HEK293 (cell line): ENCODE measurements around the gene INHBA.

Experiments
- CTCF ChIA-PET: fragments of 350-600 bp; formaldehyde crosslinking; extraction: SDS; loops from one replicate; lab custom pipeline; 2021; ENCODE audit warnings: antibody characterized with exemption; lab: Yijun Ruan, JAX
- POLR2A ChIA-PET: fragments of 300-600 bp; formaldehyde crosslinking; extraction: SDS; loops from one replicate; lab custom pipeline; 2020; ENCODE audit warnings: antibody characterized with exemption, inconsistent platforms; lab: Yijun Ruan, JAX
- H3K27ac ChIP-seq: fragments of 200-500 bp; sonication (Bioruptor generic); 2 replicates; pipeline ENCODE4 v1.5.1; 2014; ENCODE audit warnings: low read depth, low read length, control low read depth, inconsistent platforms; ENCODE audit errors: extremely low read depth
- H3K36me3 ChIP-seq, 2 experiments: fragments of 200-500 bp in 1 of 2; sonication (Bioruptor generic) in 1 of 2; 1 replicate in 1 of 2; 2 replicates in 1 of 2; pipeline ENCODE4 v1.5.1; 2014 to 2017; ENCODE audit warnings: inconsistent platforms in 2 of 2, low read length in 2 of 2; ENCODE audit not compliant: control insufficient read depth in 2 of 2, insufficient read depth in 1 of 2
- H3K4me1 ChIP-seq: fragments of 200-500 bp; sonication (Bioruptor generic); 2 replicates; pipeline ENCODE4 v1.5.1; 2014; ENCODE audit warnings: mild to moderate bottlenecking, low read length, inconsistent platforms; ENCODE audit not compliant: control insufficient read depth, insufficient read depth
- H3K4me3 ChIP-seq: 2 replicates; pipeline ENCODE4 v1.5.1; 2011; ENCODE audit warnings: low read depth, mild to moderate bottlenecking, control low read depth, low read length, moderate library complexity
- H3K9me3 ChIP-seq: fragments of 200-500 bp; sonication (Bioruptor generic); 2 replicates; pipeline ENCODE4 v1.5.1; 2014; ENCODE audit warnings: low read depth, low read length, inconsistent platforms; ENCODE audit not compliant: control insufficient read depth, insufficient read depth
- KLF8 ChIP-seq: fragments of 450-650 bp; formaldehyde crosslinking; IDR thresholded peaks from 2 replicates; pipeline ENCODE4 v1.5.1; 2016; ENCODE audit warnings: missing biosample characterization, missing genetic modification characterization
- OSR2 ChIP-seq: fragments of 450-650 bp; formaldehyde crosslinking; IDR thresholded peaks from 2 replicates; pipeline ENCODE4 v1.5.1; 2016; ENCODE audit warnings: missing biosample characterization, missing genetic modification characterization
- SALL2 ChIP-seq: fragments of 450-650 bp; formaldehyde crosslinking; IDR thresholded peaks from 2 replicates; pipeline ENCODE4 v1.5.0; 2017; ENCODE audit warnings: missing biosample characterization, mild to moderate bottlenecking, missing genetic modification characterization, borderline replicate concordance
- SCRT2 ChIP-seq: fragments of 450-650 bp; formaldehyde crosslinking; IDR thresholded peaks from 2 replicates; pipeline ENCODE4 v1.5.1; 2016; ENCODE audit warnings: missing biosample characterization, missing genetic modification characterization
- SETDB1 ChIP-seq: IDR thresholded peaks from one replicate; pipeline ENCODE4 v1.6.1; 2017; ENCODE audit warnings: mild to moderate bottlenecking, low read length, moderate library complexity, mixed read lengths; ENCODE audit not compliant: insufficient read length
- SP2 ChIP-seq: fragments of 450-650 bp; formaldehyde crosslinking; IDR thresholded peaks from 2 replicates; pipeline ENCODE4 v1.5.1; 2016; ENCODE audit warnings: missing biosample characterization, missing genetic modification characterization
- ZBTB21 ChIP-seq: fragments of 450-650 bp; formaldehyde crosslinking; IDR thresholded peaks from 2 replicates; pipeline ENCODE4 v1.5.1; 2017; ENCODE audit warnings: missing biosample characterization, missing genetic modification characterization
- ZNF221 ChIP-seq: fragments of 450-650 bp; formaldehyde crosslinking; IDR thresholded peaks from 2 replicates; pipeline ENCODE4 v1.5.1; 2017; ENCODE audit warnings: missing biosample characterization, missing genetic modification characterization, borderline replicate concordance
- ZNF366 ChIP-seq: fragments of 450-650 bp; formaldehyde crosslinking; conservative IDR thresholded peaks from 2 replicates; pipeline ENCODE4 v1.5.1; 2016; ENCODE audit warnings: missing biosample characterization, missing genetic modification characterization
- ZNF629 ChIP-seq: fragments of 450-650 bp; formaldehyde crosslinking; IDR thresholded peaks from 2 replicates; pipeline ENCODE4 v1.5.1; 2017; ENCODE audit warnings: missing biosample characterization, missing genetic modification characterization
- TF ChIP-seq, protein P1 (sequence below): fragments of 450-650 bp; formaldehyde crosslinking; IDR thresholded peaks from 2 replicates; pipeline ENCODE4 v1.5.1; 2016; ENCODE audit warnings: missing biosample characterization, missing genetic modification characterization, borderline replicate concordance
- TF ChIP-seq, protein P2 (sequence below): fragments of 450-650 bp; formaldehyde crosslinking; IDR thresholded peaks from 2 replicates; pipeline ENCODE4 v1.5.1; 2017; ENCODE audit warnings: missing biosample characterization, missing genetic modification characterization
- TF ChIP-seq, protein P3 (sequence below): fragments of 450-650 bp; formaldehyde crosslinking; IDR thresholded peaks from 2 replicates; pipeline ENCODE4 v1.5.1; 2016; ENCODE audit warnings: missing biosample characterization, missing genetic modification characterization
- TF ChIP-seq, protein P4 (sequence below): fragments of 450-650 bp; formaldehyde crosslinking; IDR thresholded peaks from 2 replicates; pipeline ENCODE4 v1.5.1; 2016; ENCODE audit warnings: missing biosample characterization, missing genetic modification characterization

Gene INHBA

DNA sequence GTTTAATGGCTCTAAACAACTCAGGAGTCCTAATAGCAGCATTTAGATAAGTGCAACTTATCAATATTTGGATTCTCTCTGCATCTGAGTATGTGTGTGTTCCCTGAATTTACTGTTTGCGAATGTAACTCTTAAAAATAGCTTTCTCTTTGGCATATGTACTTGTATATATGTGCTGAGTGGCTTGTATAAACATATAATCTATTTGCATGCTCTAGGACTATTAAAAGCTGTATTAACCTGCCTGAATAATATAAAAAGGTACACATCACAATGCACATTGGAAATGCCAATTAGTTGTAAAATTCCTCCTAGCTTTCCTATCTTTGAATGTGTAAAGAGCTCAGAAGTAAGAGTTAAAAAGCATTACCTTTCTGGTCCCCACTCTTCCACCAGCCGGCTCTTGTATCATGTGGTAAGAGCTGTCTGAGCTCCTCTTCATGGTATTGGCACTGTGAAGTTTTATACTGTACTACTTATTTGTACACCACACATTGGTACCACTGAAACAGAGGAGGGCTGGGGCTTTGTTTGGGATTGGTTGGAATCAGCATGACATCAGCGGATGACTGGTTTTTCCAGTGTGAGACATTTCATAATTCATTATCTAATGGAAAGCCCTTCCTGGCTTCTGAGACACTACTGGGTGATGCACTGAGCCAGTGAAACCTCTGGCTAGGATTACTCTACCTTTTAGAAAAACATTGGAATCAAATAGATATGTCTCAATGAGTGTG is at the start of gene INHBA:
TSS of gene INHBA (minus strand) at position 456 of the 737 bp plus-strand sequence. CDS start 2,716 bp downstream, outside the sequence.
- H3K9me3 ChIP-seq: no peaks in the 10 kb centered on the region
- CTCF ChIA-PET: interaction anchor here (0.5 to 2.5 kb wide), 4 partner anchors 9 to 1467 kb away, joined by 3 to 15 read pairs (median 3); no protein-coding TSS in a partner anchor
- TF ChIP-seq, protein P1, sequence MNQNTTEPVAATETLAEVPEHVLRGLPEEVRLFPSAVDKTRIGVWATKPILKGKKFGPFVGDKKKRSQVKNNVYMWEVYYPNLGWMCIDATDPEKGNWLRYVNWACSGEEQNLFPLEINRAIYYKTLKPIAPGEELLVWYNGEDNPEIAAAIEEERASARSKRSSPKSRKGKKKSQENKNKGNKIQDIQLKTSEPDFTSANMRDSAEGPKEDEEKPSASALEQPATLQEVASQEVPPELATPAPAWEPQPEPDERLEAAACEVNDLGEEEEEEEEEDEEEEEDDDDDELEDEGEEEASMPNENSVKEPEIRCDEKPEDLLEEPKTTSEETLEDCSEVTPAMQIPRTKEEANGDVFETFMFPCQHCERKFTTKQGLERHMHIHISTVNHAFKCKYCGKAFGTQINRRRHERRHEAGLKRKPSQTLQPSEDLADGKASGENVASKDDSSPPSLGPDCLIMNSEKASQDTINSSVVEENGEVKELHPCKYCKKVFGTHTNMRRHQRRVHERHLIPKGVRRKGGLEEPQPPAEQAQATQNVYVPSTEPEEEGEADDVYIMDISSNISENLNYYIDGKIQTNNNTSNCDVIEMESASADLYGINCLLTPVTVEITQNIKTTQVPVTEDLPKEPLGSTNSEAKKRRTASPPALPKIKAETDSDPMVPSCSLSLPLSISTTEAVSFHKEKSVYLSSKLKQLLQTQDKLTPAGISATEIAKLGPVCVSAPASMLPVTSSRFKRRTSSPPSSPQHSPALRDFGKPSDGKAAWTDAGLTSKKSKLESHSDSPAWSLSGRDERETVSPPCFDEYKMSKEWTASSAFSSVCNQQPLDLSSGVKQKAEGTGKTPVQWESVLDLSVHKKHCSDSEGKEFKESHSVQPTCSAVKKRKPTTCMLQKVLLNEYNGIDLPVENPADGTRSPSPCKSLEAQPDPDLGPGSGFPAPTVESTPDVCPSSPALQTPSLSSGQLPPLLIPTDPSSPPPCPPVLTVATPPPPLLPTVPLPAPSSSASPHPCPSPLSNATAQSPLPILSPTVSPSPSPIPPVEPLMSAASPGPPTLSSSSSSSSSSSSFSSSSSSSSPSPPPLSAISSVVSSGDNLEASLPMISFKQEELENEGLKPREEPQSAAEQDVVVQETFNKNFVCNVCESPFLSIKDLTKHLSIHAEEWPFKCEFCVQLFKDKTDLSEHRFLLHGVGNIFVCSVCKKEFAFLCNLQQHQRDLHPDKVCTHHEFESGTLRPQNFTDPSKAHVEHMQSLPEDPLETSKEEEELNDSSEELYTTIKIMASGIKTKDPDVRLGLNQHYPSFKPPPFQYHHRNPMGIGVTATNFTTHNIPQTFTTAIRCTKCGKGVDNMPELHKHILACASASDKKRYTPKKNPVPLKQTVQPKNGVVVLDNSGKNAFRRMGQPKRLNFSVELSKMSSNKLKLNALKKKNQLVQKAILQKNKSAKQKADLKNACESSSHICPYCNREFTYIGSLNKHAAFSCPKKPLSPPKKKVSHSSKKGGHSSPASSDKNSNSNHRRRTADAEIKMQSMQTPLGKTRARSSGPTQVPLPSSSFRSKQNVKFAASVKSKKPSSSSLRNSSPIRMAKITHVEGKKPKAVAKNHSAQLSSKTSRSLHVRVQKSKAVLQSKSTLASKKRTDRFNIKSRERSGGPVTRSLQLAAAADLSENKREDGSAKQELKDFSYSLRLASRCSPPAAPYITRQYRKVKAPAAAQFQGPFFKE (tag by site-specific recombination): no peak
- TF ChIP-seq OSR2 (tag by site-specific recombination) (peak; percentile 54), ZNF366 (0 out of 2 replicates have a peak, but pooled peaks have one; percentile 13), ZBTB21 (peak; percentile 86), ZNF629 (tag by site-specific recombination) (peak; percentile 89), SALL2 (tag by site-specific recombination) (no peak), SP2 (tag by site-specific recombination) (0 out of 2 replicates have a peak, but pooled peaks have one; percentile 21), SETDB1 (no peak), KLF8 (tag by site-specific recombination) (no peak), SCRT2 (tag by site-specific recombination) (no peak), ZNF221 (no peak)
- TF ChIP-seq, protein P2, sequence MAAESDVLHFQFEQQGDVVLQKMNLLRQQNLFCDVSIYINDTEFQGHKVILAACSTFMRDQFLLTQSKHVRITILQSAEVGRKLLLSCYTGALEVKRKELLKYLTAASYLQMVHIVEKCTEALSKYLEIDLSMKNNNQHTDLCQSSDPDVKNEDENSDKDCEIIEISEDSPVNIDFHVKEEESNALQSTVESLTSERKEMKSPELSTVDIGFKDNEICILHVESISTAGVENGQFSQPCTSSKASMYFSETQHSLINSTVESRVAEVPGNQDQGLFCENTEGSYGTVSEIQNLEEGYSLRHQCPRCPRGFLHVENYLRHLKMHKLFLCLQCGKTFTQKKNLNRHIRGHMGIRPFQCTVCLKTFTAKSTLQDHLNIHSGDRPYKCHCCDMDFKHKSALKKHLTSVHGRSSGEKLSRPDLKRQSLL (tag by site-specific recombination): no peak
- TF ChIP-seq, protein P3, sequence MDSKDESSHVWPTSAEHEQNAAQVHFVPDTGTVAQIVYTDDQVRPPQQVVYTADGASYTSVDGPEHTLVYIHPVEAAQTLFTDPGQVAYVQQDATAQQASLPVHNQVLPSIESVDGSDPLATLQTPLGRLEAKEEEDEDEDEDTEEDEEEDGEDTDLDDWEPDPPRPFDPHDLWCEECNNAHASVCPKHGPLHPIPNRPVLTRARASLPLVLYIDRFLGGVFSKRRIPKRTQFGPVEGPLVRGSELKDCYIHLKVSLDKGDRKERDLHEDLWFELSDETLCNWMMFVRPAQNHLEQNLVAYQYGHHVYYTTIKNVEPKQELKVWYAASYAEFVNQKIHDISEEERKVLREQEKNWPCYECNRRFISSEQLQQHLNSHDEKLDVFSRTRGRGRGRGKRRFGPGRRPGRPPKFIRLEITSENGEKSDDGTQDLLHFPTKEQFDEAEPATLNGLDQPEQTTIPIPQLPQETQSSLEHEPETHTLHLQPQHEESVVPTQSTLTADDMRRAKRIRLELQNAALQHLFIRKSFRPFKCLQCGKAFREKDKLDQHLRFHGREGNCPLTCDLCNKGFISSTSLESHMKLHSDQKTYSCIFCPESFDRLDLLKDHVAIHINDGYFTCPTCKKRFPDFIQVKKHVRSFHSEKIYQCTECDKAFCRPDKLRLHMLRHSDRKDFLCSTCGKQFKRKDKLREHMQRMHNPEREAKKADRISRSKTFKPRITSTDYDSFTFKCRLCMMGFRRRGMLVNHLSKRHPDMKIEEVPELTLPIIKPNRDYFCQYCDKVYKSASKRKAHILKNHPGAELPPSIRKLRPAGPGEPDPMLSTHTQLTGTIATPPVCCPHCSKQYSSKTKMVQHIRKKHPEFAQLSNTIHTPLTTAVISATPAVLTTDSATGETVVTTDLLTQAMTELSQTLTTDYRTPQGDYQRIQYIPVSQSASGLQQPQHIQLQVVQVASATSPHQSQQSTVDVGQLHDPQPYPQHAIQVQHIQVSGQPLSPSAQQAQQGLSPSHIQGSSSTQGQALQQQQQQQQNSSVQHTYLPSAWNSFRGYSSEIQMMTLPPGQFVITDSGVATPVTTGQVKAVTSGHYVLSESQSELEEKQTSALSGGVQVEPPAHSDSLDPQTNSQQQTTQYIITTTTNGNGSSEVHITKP (tag by site-specific recombination): no peak
- TF ChIP-seq, protein P4, sequence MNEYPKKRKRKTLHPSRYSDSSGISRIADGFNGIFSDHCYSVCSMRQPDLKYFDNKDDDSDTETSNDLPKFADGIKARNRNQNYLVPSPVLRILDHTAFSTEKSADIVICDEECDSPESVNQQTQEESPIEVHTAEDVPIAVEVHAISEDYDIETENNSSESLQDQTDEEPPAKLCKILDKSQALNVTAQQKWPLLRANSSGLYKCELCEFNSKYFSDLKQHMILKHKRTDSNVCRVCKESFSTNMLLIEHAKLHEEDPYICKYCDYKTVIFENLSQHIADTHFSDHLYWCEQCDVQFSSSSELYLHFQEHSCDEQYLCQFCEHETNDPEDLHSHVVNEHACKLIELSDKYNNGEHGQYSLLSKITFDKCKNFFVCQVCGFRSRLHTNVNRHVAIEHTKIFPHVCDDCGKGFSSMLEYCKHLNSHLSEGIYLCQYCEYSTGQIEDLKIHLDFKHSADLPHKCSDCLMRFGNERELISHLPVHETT: no peak
- TF ChIP-seq, all 188 proteins: peak for 5
- Histone ChIP-seq H3K4me1 (peaks cover 17% of the 10 kb centered on the region), H3K36me3 (no peaks in the 10 kb centered on the region), H3K27ac (no peak within 1 kb of the TSS), H3K4me3 (no peak within 1 kb of the TSS)
- POLR2A ChIA-PET: no interaction called here
